Stomach smooth muscle (tissue), 2 donors: ENCODE results near the gene L3MBTL4.
"Not testable (repeated sequence)": the region's sequence is repeated elsewhere in the genome, so short reads cannot be mapped to it uniquely, and the experiment has no call there.

Source experiments
- H3K27ac ChIP-seq: one replicate; pipeline ENCODE4 v1.7.0; 2013; ENCODE audit warnings: mild to moderate bottlenecking, low read length, inconsistent platforms
- H3K27me3 ChIP-seq, 2 donors: one replicate each; pipeline ENCODE4 v1.7.0; 2013; ENCODE audit warnings: low read length in 2 of 2; ENCODE audit not compliant: insufficient read depth in 2 of 2, control insufficient read depth in 1 of 2
- H3K36me3 ChIP-seq, 2 donors: one replicate each; pipeline ENCODE4 v1.7.0; 2013; ENCODE audit warnings: low read length in 2 of 2; ENCODE audit not compliant: control insufficient read depth in 2 of 2, insufficient read depth in 2 of 2
- H3K4me1 ChIP-seq: one replicate; pipeline ENCODE4 v1.7.0; 2013; ENCODE audit warnings: low read length; ENCODE audit not compliant: control insufficient read depth, insufficient read depth
- H3K4me3 ChIP-seq, 2 donors: one replicate each; pipeline ENCODE4 v1.7.0; 2013; ENCODE audit warnings: low read length in 2 of 2
- H3K9ac ChIP-seq, 2 donors: one replicate each; pipeline ENCODE4 v1.7.0; 2013; ENCODE audit warnings: low read length in 2 of 2, mild to moderate bottlenecking in 1 of 2
- H3K9me3 ChIP-seq, 2 donors: one replicate each; pipeline ENCODE4 v1.7.0; 2013; ENCODE audit warnings: low read length in 2 of 2; ENCODE audit not compliant: control insufficient read depth in 2 of 2
- donor health status: healthy.
- donor health status: Pancreatic carcinoma.

The L3MBTL4 gene

DNA sequence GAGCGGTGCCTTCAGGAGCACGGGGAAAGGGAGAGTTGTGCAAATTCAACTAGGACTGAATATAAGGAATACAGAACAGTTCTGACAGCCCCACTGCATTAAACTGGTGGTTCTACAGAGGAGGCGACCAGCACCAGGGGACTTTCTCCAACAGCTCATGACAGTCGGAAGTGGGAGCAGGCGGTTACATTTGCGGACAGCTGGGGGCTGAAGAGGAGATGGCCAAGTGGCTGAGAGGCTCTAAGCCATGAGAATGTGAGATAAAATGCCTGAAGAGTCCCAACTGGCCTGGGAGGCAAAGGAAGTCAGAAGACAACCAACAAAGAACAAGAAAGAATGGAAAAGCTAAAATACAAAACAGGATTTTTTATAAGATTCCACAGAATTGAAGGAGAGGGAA lies 141.3 kb downstream of the L3MBTL4 start:
- Histone ChIP-seq H3K4me1 (no peaks in the 10 kb centered on the region), H3K9ac (no peak overlapping the region), H3K27ac (no peak overlapping the region), H3K9me3 (peaks cover 0 to 4% of the 10 kb centered on the region in 2 donors), H3K4me3 (no peak overlapping the region), H3K27me3 (no peaks in the 10 kb centered on the region), H3K36me3 (no peaks in the 10 kb centered on the region)

DNA sequence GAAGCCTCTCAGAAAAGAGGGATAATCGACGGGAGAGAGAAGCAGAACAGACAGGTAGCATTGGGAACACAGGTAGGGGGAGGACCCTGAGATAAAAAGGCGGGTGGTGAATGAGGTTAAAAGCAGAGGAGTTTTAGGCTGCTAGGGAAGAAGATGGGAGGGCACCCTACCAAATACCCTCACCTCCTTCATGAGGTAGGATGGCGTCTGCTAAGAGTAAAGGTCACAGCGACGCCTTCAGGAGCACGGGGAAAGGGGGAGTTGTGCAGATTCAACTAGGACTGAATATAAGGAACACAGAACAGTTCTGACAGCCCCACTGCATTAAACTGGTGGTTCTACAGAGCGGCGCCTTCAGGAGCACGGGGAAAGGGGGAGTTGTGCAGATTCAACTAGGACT lies 142.6 kb downstream of the L3MBTL4 start:
- H3K9ac ChIP-seq, H3K36me3 ChIP-seq, H3K9me3 ChIP-seq, H3K27ac ChIP-seq, H3K4me3 ChIP-seq, H3K4me1 ChIP-seq, H3K27me3 ChIP-seq: not testable (repeated sequence)

DNA sequence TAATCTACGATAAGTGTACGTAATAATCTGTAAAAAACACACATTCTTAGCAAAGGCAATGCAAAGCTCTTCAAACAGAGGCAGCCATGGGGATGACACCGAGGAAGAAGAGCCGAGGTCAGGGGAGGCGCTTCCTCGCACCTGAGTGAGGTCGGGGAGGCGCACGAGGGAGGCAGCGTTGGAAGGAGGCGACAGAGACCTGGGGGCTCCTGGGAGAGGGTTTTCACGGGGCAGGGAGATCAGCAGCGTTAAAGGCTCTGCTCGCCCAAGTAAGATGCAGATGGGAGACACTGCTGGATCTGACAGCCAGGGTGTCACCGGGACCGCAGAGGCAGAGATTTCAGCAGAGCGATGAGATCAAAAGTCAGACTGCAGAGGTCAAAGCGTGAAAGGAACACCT lies 143.1 kb downstream of the L3MBTL4 start:
- no peaks in the 10 kb centered on the region for H3K36me3 ChIP-seq
- peaks cover 0 to 4% of the 10 kb centered on the region in 2 donors for H3K9me3 ChIP-seq
- H3K4me1 ChIP-seq: no peaks in the 10 kb centered on the region
- no peak overlapping the region for H3K27ac ChIP-seq
- no peak overlapping the region for H3K9ac ChIP-seq
- H3K27me3 ChIP-seq: no peaks in the 10 kb centered on the region
- H3K4me3 ChIP-seq: no peak overlapping the region

DNA sequence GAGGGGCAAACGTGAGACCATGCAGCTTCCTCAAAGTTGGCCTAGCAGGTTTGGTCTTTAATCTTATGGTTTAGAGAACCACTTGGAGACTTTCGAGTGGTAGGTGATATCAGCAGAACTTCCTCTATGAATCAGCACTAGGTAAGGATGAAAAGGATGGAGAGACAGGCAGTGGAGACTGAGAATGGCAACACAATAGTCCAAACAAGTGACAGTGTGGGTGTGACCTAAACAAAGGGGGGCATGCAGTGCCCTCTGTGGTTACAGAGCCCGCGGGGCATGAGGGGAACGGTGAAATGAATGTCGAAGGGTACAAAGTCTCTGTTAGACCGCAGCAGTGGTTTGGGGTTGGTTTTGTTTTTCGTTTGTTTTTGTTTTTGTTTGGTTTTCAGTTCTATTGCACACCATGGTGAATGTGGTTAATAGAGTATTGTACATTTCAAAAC lies 143.9 kb downstream of the L3MBTL4 start:
- Histone ChIP-seq H3K27me3 (no peaks in the 10 kb centered on the region), H3K4me3 (no peak overlapping the region), H3K27ac (no peak overlapping the region), H3K4me1 (no peaks in the 10 kb centered on the region), H3K9ac (no peak overlapping the region), H3K9me3 (peaks cover 0 to 4% of the 10 kb centered on the region in 2 donors), H3K36me3 (no peaks in the 10 kb centered on the region)

DNA sequence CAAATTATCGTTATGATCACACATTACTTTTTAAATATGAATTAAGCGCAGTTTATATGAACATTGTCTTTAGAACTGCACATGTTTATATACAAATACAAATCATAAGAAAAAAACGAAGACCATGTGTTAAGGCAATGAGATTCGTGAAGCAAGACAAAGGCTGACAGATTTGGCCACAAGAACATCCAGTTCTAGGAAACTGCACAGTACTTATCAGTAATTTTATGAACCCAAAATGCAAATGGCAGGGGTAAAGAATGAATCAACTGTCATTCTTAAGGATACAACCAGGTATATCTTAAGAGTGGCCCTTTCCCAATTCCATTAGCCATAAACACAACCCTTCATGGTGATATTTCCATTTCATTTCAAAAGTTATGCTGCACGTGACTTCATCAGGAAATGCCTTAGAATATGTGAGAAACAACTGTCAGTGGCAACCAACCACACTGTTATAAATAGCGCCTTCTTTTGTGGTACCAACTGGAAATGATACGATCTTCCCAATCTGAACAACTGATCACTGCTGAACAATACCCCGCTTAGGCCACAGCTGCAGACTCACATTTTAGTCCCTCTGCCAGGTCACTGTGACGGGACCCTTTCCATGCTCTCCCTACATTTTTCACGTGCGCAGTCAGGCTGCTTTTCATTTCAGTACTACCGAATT lies 144.9 kb downstream of the L3MBTL4 start:
- no peaks in the 10 kb centered on the region for H3K27me3 ChIP-seq
- no peaks in the 10 kb centered on the region for H3K36me3 ChIP-seq
- no peak overlapping the region for H3K9ac ChIP-seq
- no peaks in the 10 kb centered on the region for H3K4me1 ChIP-seq
- peaks cover 0 to 4% of the 10 kb centered on the region in 2 donors for H3K9me3 ChIP-seq
- no peak overlapping the region for H3K27ac ChIP-seq
- no peak overlapping the region for H3K4me3 ChIP-seq

DNA sequence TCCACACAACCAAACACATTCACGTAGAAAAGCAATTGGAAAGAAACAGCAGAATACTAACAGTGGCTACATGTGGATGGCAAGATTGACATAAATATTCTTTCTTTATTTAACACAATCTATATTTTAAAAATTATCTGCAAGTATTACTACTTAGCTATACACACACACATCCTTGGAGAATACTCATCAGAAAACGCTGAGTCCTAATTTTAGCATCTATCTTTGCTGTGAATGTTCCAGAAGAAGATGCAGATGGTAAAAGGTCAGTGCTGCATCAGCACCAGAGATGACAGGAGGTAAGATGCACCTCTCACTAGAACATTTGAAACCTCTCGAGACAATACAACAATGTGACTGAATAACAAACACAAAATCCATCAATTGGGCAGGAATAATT lies 148.5 kb downstream of the L3MBTL4 start:
- no peak overlapping the region for H3K9ac ChIP-seq
- peaks cover 0 to 4% of the 10 kb centered on the region in 2 donors for H3K9me3 ChIP-seq
- no peak overlapping the region for H3K27ac ChIP-seq
- H3K36me3 ChIP-seq: peaks cover 0 to 6% of the 10 kb centered on the region in 2 donors
- no peaks in the 10 kb centered on the region for H3K4me1 ChIP-seq
- no peaks in the 10 kb centered on the region for H3K27me3 ChIP-seq
- H3K4me3 ChIP-seq: no peak overlapping the region

DNA sequence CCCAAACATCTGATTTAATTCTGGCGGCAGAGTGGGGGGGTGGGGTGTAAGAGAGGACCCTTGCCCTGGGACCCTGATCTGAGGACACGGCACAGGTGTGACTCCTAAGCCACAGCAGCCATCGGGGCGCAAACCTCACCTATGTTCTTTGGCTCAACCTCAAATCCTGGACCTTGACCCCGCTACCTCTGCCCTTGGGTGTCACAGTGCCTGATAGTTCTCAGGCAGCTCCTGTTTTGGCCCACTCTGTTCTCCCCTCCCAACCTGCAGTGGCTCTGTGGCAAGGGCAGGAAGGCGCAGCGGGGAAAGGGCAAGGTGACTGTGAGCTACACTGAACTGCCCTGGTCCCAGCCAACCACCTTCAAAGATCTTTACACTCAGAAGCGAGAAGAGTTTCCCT lies 152.8 kb downstream of the L3MBTL4 start:
- Histone ChIP-seq H3K27ac (no peak overlapping the region), H3K4me1 (no peaks in the 10 kb centered on the region), H3K9me3 (no peaks in the 10 kb centered on the region)

DNA sequence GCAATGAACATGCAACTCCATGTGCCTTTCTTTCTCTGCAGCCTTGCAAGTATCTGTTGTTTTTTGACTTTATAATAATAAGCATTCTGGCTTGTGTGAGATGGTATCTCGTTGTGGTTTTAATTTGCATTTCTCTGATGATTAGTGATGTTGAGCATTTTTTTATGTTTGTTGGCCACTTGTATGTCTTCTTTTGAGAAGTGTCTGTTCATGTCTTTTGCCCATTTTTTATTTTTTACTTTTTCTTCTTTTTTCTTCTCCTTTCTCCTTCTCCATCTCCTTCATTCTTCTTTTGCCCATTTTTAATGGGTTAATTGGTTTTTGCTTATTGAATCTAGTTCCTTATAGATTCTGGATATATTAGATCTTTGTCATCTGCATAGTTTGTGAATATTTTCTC lies 155.4 kb downstream of the L3MBTL4 start:
- H3K36me3 ChIP-seq, H3K9me3 ChIP-seq, H3K4me3 ChIP-seq, H3K4me1 ChIP-seq, H3K27me3 ChIP-seq, H3K9ac ChIP-seq, H3K27ac ChIP-seq: not testable (repeated sequence)

More for the DNA sequence above, 152.8 kb downstream of the L3MBTL4 start:
- H3K27me3 ChIP-seq: no peaks in the 10 kb centered on the region
- no peak overlapping the region for H3K9ac ChIP-seq
- H3K36me3 ChIP-seq: peaks cover 0 to 6% of the 10 kb centered on the region in 2 donors
- H3K4me3 ChIP-seq: no peak overlapping the region

DNA sequence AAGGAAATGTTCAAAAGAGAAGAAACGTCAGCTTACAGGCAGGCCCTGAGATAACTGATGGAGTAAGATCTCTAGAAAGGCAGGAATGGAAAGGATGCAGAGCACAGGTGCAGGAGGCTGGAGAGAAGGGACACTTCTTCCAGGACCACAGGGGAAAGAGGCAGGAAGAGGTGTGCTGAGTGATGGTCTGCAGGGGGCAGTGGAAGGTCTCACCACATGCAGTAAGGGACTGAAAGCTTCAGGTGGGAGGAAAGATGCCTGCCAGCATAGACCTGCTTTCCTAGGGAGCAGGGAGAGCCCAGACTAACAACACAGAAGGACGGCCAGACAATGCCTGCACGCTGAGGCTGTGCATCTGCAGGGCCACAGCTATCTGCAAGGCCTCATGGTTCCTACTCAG lies 156.8 kb downstream of the L3MBTL4 start:
- H3K27me3 ChIP-seq: no peaks in the 10 kb centered on the region
- H3K36me3 ChIP-seq: peaks cover 0 to 6% of the 10 kb centered on the region in 2 donors
- no peak overlapping the region for H3K9ac ChIP-seq
- no peaks in the 10 kb centered on the region for H3K4me1 ChIP-seq
- H3K9me3 ChIP-seq: no peaks in the 10 kb centered on the region
- H3K27ac ChIP-seq: no peak overlapping the region
- no peak overlapping the region for H3K4me3 ChIP-seq

DNA sequence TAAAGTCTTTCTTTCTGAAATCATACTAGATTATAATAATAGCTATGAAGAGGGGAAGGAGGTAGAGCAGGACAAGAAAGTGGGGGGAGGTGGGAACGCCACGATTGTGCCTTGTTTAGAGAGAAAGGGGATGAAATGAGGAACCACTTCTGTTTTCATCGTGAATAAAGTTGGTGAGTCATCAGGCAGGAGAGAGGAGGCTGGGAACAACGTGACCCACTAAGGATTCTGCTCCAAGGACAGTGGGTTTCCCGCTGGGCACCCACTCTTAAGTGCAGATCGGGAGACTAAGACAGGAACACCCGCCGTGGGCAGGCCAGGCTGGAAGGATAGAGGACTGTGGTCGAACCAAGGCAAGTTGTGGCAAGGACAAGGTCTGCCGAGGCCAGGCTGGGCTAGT lies 158.2 kb downstream of the L3MBTL4 start:
- H3K4me3 ChIP-seq: no peak overlapping the region

DNA sequence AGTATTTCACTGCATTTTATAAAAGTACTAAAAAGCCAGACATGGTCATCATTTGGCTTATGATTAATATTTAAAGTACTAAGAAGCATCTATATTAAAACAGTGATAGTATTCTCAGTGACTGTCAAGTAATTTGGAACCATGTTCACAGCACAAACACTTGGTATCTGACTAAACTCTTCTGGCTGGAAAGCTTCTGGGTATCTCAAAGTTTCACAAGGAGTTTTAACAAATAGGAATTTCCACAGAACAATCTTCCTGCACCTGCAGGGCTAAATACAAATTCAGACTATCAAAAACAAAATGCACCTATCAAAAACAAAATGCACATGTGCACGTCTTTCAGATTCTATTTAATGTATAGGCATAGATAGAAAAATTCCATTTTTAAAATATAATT lies 158.8 kb downstream of the L3MBTL4 start:
- Histone ChIP-seq H3K27ac (no peak overlapping the region), H3K36me3 (no peaks in the 10 kb centered on the region), H3K9me3 (no peaks in the 10 kb centered on the region), H3K4me1 (no peaks in the 10 kb centered on the region), H3K9ac (no peak overlapping the region), H3K4me3 (no peak overlapping the region), H3K27me3 (no peaks in the 10 kb centered on the region)

More for the DNA sequence above, 158.2 kb downstream of the L3MBTL4 start:
- no peak overlapping the region for H3K27ac ChIP-seq
- no peaks in the 10 kb centered on the region for H3K36me3 ChIP-seq
- no peaks in the 10 kb centered on the region for H3K4me1 ChIP-seq
- H3K9me3 ChIP-seq: no peaks in the 10 kb centered on the region
- no peak overlapping the region for H3K9ac ChIP-seq
- H3K27me3 ChIP-seq: no peaks in the 10 kb centered on the region
